Measurements from ENCODE around the gene EXOC7.
"Not testable (repeated sequence)": the region's sequence is repeated elsewhere in the genome, so short reads cannot be mapped to it uniquely, and the experiment has no call there.

Gene EXOC7

DNA sequence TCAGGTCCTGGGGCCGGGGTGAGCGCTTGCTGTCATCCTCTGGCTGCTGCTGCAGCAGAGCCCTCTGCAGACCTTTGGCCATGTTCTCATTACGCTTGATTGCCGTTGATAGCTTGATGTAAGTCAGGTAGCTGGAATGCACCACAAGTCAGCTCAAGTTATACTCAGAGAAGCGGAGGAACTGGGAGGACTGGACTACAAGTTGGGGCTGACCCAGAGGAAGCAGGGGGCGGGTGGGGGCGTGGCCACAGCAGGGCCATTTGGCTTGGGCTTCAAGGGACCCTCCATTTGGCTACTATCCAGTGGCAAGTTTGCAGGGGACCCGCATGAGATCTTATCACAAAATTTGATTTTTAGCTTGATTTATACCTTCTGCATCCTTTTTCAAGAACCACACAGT, 57.5 kb downstream of the EXOC7 start:
- no peak overlapping the region for H3K4me3 ChIP-seq (ENCODE audit: low read depth, low read length)
- TF ChIP-seq, protein P1, sequence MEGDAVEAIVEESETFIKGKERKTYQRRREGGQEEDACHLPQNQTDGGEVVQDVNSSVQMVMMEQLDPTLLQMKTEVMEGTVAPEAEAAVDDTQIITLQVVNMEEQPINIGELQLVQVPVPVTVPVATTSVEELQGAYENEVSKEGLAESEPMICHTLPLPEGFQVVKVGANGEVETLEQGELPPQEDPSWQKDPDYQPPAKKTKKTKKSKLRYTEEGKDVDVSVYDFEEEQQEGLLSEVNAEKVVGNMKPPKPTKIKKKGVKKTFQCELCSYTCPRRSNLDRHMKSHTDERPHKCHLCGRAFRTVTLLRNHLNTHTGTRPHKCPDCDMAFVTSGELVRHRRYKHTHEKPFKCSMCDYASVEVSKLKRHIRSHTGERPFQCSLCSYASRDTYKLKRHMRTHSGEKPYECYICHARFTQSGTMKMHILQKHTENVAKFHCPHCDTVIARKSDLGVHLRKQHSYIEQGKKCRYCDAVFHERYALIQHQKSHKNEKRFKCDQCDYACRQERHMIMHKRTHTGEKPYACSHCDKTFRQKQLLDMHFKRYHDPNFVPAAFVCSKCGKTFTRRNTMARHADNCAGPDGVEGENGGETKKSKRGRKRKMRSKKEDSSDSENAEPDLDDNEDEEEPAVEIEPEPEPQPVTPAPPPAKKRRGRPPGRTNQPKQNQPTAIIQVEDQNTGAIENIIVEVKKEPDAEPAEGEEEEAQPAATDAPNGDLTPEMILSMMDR (IDR thresholded peaks at IDR 0.05; ENCODE audit: control insufficient read depth, extremely low read depth, insufficient read depth), result no peak
- DNase-seq (ENCODE audit: low read depth), result no peak

DNA sequence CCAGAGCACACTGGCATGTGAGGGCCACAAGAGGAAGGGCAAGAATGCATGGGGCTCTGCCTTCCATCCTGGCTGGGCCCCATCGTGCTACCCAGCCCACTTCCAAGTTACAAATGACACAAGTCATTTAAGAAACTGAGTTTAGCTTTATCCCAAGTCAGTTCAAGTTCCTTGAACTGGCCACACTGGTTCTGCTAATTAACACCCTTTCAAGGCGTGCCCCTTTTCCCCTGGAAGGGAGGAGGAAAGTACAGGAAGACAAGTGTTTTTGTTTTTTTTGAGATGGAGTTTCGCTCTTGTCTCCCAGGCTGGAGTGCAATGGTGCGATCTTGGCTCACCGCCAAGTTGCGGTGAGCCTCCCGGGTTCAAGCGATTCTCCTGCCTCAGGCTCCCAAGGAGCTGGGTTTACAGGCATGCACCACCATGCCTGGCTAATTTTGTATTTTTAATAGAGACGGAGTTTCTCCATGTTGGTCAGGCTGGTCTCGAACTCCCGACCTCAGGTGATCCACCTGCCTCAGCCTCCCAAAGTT, 59.0 kb downstream of the EXOC7 start:
- H3K4me3 ChIP-seq (ENCODE audit: low read depth, low read length); DNase-seq (ENCODE audit: low read depth): not testable (repeated sequence)

- not testable (repeated sequence) for H3K4me3 ChIP-seq (ENCODE audit: low read depth, low read length); DNase-seq (ENCODE audit: low read depth)
These were observed 60.7 kb downstream of the EXOC7 start for GRCh38 chr17:76042868-76043267.

DNA sequence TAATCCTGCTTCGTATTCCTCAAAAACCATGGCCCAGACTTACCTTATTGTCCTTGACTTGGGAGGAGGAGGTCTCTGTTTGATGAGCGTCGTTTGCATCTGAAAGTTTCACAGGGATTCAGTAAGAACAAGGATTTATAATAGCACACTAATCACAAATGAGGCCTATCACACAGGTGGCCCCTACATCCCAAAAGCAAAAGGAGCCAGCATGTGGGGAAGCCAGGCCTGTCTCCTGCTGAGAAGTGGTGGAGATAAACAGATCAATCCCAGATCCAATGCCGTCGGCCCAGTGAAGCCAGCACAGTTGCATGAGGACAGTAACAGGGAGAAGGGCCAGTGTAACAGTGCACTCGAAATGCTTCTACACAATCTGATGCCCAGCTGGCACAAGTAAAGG, 63.2 kb downstream of the EXOC7 start:
- H3K4me3 ChIP-seq (ENCODE audit: low read depth, low read length), result no peak overlapping the region
- TF ChIP-seq, protein P1 (IDR thresholded peaks at IDR 0.05; ENCODE audit: control insufficient read depth, extremely low read depth, insufficient read depth), result no peak
- no peak for DNase-seq (ENCODE audit: low read depth)

GRCh38 chr17:76039121-76039520, 64.5 kb downstream of the EXOC7 start:
- TF ChIP-seq, protein P1 (IDR thresholded peaks at IDR 0.05; ENCODE audit: control insufficient read depth, extremely low read depth, insufficient read depth), result no peak
- no peak overlapping the region for H3K4me3 ChIP-seq (ENCODE audit: low read depth, low read length)
- DNase-seq (ENCODE audit: low read depth), result no peak

DNA sequence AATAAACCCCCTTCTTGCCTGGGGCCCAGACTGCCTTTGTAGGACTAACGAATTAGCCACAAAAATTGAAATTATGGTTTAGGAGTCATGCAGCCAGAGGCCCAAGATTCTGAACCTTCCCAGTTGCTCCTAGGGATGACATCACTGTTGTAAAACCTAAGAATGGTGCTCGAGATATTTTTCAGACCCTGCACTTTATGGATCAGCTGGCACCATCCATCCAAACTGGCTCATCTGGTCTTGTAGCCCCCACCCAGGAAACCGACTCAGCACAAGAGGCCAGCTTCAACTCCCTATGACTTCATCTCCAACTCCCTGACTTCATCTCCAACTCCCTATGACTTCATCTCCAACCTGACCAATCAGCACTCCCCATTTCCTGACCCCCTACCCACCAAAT, 65.5 kb downstream of the EXOC7 start:
- H3K4me3 ChIP-seq (ENCODE audit: low read depth, low read length), result no peak overlapping the region
- DNase-seq (ENCODE audit: low read depth), result no peak
- TF ChIP-seq, protein P1 (IDR thresholded peaks at IDR 0.05; ENCODE audit: control insufficient read depth, extremely low read depth, insufficient read depth), result no peak

DNA sequence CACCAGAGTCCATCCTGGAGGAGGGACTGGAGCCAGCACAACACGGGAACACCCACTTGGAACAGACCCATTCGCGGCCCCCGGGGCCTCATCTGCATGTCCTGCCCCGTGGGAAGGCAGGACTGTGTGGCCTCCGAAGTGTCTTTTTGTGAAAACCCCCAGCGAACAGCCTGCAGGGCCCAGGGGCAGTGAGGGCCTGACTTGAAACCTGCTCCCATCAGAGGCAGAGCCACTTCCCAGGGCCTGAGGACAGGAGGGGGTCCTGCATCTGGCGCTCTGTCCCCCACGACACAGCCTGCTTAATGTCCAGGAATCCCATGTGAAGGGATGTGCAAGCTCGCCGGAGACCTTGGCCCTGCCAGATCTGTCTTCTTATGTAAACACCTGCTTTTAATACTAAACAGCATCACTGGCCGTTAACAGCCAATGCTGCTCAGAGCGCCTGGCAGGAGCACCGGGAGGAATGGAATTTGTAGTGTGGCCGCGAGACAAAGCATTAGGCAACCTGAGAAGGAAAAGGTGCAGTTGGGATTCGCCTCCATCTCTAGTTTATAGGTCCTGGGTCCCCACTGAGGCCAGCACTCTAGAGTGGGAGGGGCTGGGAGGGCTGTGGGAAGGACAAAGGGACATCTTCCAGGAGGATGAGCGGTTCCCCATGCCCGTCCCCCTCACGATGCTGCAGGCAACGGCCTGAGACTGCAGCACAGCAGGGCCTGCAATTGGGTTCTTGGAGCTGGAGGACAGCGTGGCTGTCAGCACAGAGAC, 66.9 kb downstream of the EXOC7 start:
- no peak overlapping the region for H3K4me3 ChIP-seq (ENCODE audit: low read depth, low read length)
- TF ChIP-seq, protein P1 (IDR thresholded peaks at IDR 0.05; ENCODE audit: control insufficient read depth, extremely low read depth, insufficient read depth), result no peak
- no peak for DNase-seq (ENCODE audit: low read depth)
